GM19035 (cell line): Measurements from ENCODE around the gene ZNF485.
"Not testable (repeated sequence)": the region's sequence is repeated elsewhere in the genome, so short reads cannot be mapped to it uniquely, and the experiment has no call there.

Experiments used
- ATAC-seq: cut with Tn5 transposase; IDR thresholded peaks from one replicate; pipeline ENCODE4 v1.9.1; 2021; ENCODE audit not compliant: unreplicated experiment

ZNF485 gene

DNA sequence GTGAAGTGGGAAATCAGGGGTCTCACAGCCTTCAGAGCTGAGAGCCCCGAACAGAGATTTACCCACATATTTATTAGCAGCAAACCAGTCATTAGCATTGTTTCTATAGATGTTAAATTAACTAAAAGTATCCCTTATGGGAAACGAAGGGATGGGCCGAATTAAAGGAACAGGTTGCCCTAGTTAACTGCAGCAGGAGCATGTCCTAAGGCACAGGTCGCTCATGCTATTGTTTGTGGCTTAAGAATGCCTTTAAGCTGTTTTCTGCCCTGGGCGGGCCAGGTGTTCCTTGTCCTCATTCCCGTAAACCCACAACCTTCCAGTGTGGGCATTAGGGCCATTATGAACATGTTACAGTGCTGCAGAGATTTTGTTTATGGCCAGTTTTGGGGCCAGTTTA lies 4.7 kb upstream of the ZNF485 start:
- ATAC-seq = not testable (repeated sequence)

DNA sequence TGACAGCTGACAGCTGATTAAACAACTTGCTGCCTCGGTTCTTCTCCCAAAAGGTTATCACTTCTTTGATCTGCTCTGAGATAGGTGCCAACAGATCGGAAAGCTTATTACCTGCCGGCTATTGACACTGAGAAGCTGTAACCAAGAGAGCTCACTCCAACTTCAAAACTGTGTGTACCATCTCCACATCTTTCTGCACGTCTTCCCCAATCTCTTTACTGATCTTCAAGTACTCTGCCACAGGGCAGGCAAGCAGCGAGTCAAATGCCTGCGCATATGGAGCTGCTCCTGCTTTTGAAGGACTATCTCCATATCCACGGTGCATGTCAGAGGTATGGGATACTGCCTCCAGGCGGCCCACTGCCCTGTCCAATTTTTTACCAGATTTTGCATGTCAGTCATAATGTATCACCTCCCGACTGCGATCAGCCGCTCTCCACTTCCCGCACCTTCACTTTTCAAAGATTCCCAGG lies 352 bp upstream of the ZNF485 start:
- peak; percentile 19 for ATAC-seq

DNA sequence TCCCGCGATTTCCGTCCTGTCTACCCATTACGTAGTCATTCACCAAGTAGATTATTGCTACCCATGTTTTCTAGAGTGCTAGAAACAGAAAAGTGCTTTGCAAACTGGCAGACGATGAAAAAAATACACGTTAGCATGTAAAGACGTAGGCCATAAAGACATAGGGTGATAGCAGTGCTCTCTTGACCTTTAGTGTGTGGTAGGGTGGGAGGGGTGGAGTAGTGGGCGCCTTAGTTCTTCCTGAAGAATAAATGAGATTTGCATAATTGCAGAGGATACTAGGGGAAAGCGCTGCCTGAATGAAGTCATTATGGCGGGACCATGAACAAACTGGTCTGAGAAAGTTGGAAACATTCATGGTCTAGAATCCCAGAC lies 948 bp downstream of the ZNF485 start:
- no peak for ATAC-seq

- no peak for ATAC-seq
These were observed 4.4 kb downstream of the ZNF485 start for GRCh38 chr10:43610636-43611035.

DNA sequence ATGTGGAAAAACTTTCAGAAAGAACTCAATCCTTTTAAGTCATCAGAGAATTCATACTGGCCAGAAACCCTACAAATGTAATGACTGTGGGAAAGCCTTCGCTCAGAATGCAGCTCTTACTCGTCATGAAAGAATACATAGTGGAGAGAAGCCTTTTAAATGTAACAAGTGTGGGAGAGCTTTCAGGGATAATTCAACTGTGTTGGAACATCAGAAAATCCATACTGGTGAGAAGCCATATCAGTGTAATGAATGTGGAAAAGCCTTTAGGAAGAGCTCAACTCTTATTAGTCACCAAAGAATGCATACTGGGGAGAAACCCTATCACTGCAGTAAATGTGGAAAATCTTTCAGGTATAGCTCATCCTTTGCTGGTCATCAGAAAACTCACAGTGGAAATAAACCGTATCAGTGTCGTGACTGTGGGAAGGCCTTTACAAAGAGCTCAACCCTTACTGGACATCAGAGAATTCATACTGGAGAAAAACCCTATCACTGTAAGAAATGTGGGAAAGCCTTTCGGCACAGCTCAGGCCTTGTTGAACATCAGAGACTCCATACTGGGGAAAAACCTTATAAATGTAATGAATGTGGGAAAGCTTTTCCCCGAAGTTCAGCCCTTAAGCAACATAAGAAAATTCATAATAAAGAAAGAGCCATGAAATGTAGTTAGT lies 10.6 kb downstream of the ZNF485 start:
- no peak for ATAC-seq

DNA sequence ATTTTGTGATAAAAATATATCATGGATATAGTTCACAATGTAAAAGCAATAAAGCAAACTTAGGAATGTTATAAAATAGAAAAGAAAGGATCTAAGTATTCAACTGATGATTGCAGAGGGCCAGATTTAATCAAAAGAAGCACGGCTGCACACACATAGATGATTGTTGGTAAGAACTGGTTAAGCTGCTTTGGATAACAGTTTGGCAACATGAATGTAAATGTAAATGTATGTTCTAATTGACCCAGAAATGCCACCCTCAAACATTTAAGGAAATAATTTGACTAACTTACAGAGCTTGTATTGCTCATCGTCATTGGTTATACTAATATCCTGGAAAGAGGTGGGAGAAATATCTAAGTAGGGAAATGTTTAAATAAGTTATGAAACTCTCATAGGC lies 13.1 kb downstream of the ZNF485 start:
- no peak for ATAC-seq

DNA sequence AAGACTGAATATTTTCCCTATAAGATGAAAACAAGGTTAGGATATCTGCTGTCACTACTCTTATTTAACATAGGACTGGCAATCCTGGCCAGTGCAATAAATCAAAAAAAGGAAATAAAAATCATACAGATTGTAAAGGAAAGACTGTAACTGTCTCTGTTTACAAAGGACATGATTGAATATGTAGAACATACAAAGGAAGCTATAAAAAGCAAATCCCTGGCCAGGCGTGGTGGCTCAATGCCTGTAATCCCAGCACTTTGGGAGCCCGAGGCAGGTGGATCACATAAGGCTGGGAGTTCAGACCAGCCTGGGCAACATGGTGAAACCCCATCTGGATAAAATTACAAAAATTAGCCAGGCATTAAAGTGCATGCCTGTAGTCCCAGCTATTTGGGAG lies 15.8 kb downstream of the ZNF485 start:
- no peak for ATAC-seq

GRCh38 chr10:43623351-43623750 lies 17.1 kb downstream of the ZNF485 start:
- ATAC-seq = no peak

- no peak for ATAC-seq
These were observed 21.7 kb downstream of the ZNF485 start for GRCh38 chr10:43627942-43628341.

GRCh38 chr10:43628956-43629355 lies 22.7 kb downstream of the ZNF485 start:
- no peak for ATAC-seq

DNA sequence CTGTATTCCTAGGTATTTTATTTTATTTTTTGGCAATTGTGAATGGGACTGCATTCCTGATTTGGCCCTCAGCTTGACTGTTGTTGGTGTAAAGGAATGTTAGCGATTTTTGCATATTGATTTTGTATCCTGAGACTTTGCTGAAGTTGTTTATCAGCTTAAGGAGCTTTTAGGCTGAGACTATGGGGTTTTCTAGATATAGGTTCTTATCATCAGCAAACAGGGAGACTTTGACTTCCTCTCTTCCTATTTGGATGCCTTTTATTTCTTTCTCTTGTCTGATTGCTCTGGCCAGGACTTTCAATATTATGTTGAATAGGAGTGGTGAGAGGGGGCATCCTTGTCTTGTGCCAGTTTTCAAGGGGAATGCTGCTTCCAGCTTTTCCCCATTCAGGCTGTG lies 29.6 kb downstream of the ZNF485 start:
- not testable (repeated sequence) for ATAC-seq

- ATAC-seq = no peak
These were observed 34.4 kb downstream of the ZNF485 start for GRCh38 chr10:43640603-43641002.

DNA sequence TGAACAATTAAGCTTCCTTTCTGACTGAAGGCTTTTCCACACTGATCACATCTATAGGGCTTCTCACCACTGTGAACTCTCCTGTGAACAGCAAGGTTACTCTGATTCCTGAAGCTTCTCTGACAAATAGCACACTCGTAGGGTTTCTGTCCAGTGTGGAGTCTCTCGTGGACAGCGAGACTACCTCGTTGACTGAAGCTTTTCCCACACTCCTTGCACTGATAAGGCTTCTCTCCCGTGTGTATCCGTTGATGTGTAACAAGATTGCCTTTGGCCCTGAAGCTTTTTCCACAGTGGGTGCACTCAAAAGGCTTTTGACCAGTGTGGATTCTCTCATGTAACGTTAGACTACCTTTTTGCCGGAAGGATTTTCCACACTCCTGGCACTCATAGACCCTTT lies 38.0 kb downstream of the ZNF485 start:
- no peak for ATAC-seq

DNA sequence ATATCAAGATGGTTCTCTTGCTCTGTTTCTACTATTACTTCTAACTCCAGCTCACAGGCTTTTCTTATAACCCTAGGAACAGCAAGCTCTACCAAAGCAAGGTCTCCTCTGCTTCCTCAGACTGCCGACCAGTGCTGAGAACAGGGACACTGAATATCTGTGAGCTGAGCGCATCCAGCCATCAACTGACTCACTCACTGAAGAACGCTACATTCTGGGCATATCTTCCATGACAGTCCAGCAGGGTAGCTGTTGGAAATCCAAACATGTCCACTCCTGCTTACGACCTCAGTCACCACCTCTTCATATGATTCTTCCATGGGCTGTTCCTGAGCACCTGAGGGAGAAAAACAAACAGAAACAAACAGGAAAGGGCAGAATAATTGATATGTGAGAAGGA lies 39.6 kb downstream of the ZNF485 start:
- ATAC-seq = no peak

DNA sequence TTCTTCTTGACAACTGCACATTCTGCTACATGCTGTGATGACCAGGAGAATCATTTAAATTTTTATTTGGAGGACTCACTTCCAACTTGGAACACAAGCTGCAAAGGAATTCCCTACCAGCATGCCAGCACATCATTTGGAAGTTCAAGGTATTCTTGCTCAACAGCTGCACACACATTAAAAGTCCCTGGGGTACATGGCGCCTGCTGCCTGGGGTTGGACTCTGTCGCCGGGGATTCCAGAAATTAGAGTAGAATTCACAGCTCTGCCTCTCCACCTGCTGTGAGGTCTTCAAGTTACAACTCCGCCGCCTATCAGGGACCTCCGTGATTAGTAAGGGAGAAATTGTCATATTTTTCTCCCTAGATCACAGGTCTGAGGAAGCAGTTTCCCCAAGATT lies 41.3 kb downstream of the ZNF485 start:
- no peak for ATAC-seq

DNA sequence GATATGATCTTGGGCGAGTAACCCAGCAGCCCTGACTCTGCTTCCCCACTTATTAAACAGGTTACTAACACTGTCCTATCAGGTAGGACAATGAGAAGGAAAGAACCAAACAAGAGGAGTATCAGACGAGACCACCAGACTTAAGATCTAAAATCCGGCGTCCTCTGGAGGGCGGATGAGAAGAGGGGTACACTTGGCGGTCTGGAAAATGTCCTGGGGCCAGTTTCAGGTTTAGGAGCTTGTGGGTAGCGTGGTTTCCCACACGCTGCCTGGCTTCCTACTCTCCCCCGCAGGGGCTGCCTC lies 41.8 kb downstream of the ZNF485 start:
- no peak for ATAC-seq

DNA sequence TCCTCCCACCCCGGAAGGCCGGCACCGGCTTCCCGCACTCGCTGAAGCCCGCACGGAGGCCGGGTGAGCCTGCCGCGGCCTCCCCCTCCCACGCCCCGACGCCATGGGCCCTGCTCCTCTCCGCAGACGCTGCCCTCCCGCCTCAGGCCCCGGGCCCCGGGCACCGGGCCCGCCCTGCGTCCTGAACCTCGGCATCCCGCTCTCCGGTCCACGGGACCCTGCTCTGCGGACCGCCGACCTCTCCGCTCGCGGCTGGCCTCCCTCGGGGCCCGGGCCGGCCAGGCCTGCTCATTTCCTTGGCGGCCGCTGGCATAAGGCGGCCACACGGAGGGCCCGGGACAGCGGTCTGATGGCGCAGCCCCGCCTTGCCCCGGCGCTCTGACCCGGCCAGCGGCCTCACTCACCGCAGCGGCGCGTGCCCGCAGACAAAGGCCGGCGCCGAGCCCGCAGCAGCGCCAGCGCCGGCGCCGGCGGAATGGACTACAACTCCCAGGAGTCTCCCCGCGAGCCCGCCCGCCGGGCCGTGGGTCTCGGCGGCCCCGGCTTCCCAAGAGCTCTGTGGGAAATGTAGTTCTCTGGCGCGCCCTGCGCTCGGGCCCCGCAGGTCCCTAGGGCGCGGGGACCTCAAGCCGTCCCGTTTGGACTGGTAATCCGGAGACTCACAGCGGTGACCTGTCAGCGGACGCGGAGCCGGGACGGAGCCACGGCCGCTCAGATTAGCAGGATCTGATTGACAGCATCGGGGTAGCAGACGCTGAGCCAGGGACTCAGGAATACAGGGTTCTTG lies 42.4 kb downstream of the ZNF485 start, which contains the start of gene ZNF32:
TSS of gene ZNF32 (minus strand) at position 484 of the 787 bp plus-strand sequence. CDS start 2,748 bp downstream, outside the sequence.
- peak; percentile 99 for ATAC-seq

DNA sequence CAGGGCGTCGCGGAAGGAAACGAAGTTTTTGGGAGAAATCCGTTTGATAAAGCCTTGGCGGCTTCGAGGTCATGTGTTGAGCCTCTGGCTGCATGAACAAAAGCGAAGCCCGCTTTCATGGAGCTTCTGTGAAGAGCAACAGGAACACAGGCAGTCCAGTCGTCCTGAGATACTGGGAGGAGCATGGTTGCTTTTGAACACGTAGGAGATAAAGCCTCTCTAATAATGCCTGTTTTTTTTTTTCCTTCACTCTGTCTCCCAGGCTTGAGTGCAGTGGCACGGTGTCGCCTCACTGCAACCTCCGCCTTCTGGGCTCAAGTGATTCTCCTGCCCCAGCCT lies 42.9 kb downstream of the ZNF485 start:
- ATAC-seq = peak; percentile 2

- no peak for ATAC-seq
These were observed 47.5 kb downstream of the ZNF485 start for GRCh38 chr10:43653746-43654145.

DNA sequence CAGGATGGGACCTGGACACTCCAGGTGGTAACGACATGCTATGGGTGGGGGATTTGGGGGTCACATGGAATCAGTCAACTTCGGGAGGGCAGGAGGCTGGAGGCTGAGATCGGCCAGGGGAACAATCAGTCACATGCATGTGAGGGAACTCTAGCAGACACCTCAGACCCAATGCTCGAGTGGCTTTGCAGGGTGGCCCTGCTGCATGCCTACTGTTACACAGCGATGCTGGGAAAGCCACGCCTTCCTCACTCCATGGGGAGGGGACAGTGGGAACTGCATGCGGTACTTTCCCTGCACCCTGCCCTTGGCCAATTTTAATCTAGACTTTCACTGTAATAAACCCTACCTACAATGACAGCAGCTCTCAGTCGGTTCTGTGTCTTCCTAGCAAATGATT lies 49.1 kb downstream of the ZNF485 start:
- ATAC-seq = no peak

GRCh38 chr10:43658227-43658626 lies 52.0 kb downstream of the ZNF485 start:
- no peak for ATAC-seq

DNA sequence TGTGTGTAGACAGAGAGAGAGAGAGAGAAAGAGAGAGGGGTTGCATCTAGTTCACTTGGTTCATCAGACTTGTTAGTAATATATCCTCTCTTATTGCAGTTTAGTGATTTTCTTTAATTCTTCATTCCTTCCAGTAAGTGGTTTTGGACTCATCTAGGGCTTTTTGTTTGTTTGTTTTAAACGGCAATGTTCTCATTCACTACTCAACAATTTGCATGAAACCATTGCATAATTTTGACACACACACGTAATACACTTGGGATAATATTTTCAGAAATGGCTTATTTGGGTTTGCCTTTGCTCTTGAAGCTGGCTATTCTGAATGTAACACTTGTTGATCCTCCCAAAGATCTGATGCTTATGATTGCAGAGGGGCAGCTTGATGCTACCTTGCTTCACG lies 58.8 kb downstream of the ZNF485 start:
- ATAC-seq = no peak

- no peak for ATAC-seq
These were observed 60.3 kb downstream of the ZNF485 start for GRCh38 chr10:43666552-43666951.
